Nephron (organoid): ENCODE data around the gene GATA1.
"Not testable (repeated sequence)": the region's sequence is repeated elsewhere in the genome, so short reads cannot be mapped to it uniquely, and the experiment has no call there.

Experiments
- H3K27ac Mint-ChIP-seq, 3 experiments: 2 replicates each; pipeline ENCODE4 v1.8.0; 2020; ENCODE audit warnings: mixed read lengths in 3 of 3, mild to moderate bottlenecking in 2 of 3, moderate library complexity in 1 of 3
- H3K27me3 Mint-ChIP-seq: 2 replicates; pipeline ENCODE4 v1.8.0; 2021; ENCODE audit warnings: low read depth, mild to moderate bottlenecking, moderate library complexity, mixed read lengths
- H3K36me3 Mint-ChIP-seq: 2 replicates; pipeline ENCODE4 v1.8.0; 2020; ENCODE audit warnings: low read depth, mixed read lengths
- H3K4me1 Mint-ChIP-seq: 2 replicates; pipeline ENCODE4 v1.8.0; 2020; ENCODE audit warnings: mixed read lengths
- H3K4me3 Mint-ChIP-seq, 3 experiments: 2 replicates each; pipeline ENCODE4 v1.8.0; 2020; ENCODE audit warnings: mild to moderate bottlenecking in 3 of 3, mixed read lengths in 3 of 3, moderate library complexity in 2 of 3
- H3K9me3 Mint-ChIP-seq: 2 replicates; pipeline ENCODE4 v1.8.0; 2020; ENCODE audit warnings: mixed read lengths
- TF ChIP-seq, protein P1 (sequence below), 3 experiments: fragments of 200-600 bp; sonication (generic); IDR thresholded peaks; one replicate each; pipeline ENCODE4 v1.5.0; 2021; ENCODE audit warnings: antibody characterized with exemption in 3 of 3; ENCODE audit not compliant: unreplicated experiment in 3 of 3

The GATA1 gene

DNA sequence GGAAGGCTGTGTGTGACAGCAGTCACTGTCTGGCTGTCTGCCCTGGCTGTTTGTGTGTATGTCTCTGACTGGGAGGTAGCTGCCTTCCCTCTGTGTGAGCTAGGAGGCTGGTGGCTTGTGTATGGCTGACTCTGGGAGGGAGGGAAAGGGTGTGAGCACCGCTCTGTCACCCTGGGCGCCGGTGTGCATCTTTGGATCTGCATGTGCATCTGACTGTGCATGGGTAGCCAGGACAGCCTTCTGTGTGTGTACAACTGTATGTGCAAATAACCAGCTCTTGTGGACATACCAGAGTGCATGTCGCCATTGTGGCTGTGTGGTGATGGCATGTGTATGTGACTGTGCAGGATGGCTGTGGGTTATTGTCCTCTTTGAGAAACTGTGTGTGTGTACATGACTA lies 32.5 kb downstream of the GATA1 start:
- Mint-ChIP-seq H3K4me1 (no peaks in the 10 kb centered on the region), H3K27ac (no peak overlapping the region), H3K9me3 (peaks cover 10% of the 10 kb centered on the region), H3K4me3 (no peak overlapping the region), H3K27me3 (no peaks in the 10 kb centered on the region), H3K36me3 (peaks cover 31% of the 10 kb centered on the region)
- TF ChIP-seq, protein P1, sequence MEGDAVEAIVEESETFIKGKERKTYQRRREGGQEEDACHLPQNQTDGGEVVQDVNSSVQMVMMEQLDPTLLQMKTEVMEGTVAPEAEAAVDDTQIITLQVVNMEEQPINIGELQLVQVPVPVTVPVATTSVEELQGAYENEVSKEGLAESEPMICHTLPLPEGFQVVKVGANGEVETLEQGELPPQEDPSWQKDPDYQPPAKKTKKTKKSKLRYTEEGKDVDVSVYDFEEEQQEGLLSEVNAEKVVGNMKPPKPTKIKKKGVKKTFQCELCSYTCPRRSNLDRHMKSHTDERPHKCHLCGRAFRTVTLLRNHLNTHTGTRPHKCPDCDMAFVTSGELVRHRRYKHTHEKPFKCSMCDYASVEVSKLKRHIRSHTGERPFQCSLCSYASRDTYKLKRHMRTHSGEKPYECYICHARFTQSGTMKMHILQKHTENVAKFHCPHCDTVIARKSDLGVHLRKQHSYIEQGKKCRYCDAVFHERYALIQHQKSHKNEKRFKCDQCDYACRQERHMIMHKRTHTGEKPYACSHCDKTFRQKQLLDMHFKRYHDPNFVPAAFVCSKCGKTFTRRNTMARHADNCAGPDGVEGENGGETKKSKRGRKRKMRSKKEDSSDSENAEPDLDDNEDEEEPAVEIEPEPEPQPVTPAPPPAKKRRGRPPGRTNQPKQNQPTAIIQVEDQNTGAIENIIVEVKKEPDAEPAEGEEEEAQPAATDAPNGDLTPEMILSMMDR (IDR thresholded peaks at IDR 0.05; ENCODE audit: unreplicated experiment in 3 of 3) = no peak

DNA sequence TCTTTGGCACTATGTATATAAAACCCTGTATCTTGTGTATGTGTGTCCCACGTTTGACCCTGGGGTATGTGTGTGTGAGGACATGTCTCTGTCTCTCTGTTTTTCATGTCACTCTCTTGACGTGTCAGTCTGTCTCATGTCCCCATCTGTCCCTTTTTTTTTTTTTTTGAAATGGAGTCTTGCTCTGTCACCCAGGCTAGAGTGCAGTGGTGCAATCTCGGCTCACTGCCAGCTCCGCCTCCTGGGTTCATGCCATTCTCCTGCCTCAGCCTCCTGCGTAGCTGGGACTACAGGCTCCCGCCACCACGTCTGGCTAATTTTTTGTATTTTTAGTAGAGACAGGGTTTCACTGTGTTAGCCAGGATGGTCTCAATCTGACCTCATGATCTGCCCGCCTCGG lies 33.0 kb downstream of the GATA1 start:
- not testable (repeated sequence) for H3K27ac Mint-ChIP-seq, H3K4me1 Mint-ChIP-seq, H3K4me3 Mint-ChIP-seq, H3K9me3 Mint-ChIP-seq, H3K27me3 Mint-ChIP-seq
- H3K36me3 Mint-ChIP-seq = peaks cover 32% of the 10 kb centered on the region

DNA sequence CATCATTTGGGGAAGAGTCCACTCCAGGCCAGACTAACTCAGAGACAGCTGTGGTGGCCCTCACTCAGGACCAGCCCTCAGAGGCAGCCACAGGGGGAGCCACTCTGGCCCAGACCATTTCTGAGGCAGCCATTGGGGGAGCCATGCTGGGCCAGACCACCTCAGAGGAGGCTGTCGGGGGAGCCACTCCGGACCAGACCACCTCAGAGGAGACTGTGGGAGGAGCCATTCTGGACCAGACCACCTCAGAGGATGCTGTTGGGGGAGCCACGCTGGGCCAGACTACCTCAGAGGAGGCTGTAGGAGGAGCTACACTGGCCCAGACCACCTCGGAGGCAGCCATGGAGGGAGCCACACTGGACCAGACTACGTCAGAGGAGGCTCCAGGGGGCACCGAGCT lies 36.7 kb downstream of the GATA1 start:
- Mint-ChIP-seq H3K27ac (no peak overlapping the region), H3K27me3 (peaks cover 3% of the 10 kb centered on the region), H3K9me3 (peaks cover 25% of the 10 kb centered on the region), H3K4me3 (no peak overlapping the region), H3K36me3 (peaks cover 52% of the 10 kb centered on the region), H3K4me1 (no peaks in the 10 kb centered on the region)
- TF ChIP-seq, protein P1 (IDR thresholded peaks at IDR 0.05; ENCODE audit: unreplicated experiment in 3 of 3) = no peak

DNA sequence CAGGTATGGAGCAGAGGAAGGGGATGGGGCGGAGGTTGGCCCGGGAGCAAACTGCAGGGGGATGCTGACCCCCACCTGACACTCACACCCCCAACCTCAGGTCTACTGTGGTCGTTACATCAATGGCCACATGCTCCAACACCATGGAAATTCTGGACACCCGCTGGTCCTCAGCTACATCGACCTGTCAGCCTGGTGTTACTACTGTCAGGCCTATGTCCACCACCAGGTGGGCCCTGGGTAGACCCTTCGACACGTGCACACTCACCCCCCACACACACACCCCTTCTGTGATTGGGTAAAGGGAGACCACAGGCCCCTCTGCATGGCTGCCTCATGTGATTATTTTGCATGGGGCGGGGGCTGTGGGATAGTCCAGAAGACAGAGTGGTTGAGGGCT lies 37.7 kb downstream of the GATA1 start:
- H3K36me3 Mint-ChIP-seq = peaks cover 57% of the 10 kb centered on the region
- peaks cover 31% of the 10 kb centered on the region for H3K9me3 Mint-ChIP-seq
- H3K27ac Mint-ChIP-seq = no peak overlapping the region
- TF ChIP-seq, protein P1 (IDR thresholded peaks at IDR 0.05; ENCODE audit: unreplicated experiment in 3 of 3) = no peak
- no peaks in the 10 kb centered on the region for H3K4me1 Mint-ChIP-seq
- H3K4me3 Mint-ChIP-seq = no peak overlapping the region
- peaks cover 8% of the 10 kb centered on the region for H3K27me3 Mint-ChIP-seq

DNA sequence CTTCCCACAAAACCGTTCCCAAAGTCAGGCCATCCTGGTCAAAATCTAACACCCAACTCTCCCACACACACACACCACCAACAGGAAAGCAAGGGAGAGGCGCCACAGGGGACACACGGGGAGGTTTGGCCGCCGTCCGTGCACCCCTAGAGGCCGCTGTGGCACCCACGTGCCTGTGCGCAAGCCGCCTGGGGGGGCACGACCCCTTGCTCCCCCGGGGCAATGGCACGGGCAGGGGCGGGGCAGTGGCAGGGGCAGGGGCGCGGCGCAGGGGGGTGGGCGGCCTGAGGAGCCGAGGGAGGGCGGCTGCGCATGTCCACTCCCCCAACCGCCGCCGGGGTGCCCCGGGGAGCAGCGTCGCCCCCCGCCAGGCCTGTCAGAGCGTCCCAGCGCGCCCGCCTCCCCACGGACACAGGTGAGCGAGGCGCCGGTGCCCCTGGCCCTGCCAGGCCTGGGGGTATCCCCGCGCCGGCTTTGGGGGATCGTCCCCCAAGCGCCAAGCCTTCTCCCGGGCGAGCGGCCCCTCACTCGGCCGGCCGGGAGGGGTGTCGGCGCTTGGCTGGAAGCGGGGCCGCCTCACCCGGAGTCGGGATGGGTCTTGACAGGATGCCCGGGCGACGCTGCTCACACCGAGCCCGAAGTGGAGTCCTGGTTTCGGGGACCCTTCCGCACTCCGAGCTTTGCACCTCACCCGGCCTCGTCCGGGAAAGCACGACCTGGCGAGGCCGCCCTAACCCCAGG lies 39.9 kb downstream of the GATA1 start, which contains the start of gene ERAS:
ERAS (plus strand) TSS at position 379 of the 741 bp plus-strand sequence. CDS start 2,611 bp downstream, outside the sequence.
- Mint-ChIP-seq H3K27me3 (peaks cover 24% of the 10 kb centered on the region), H3K27ac (no peak within 1 kb of the TSS), H3K36me3 (peaks cover 50% of the 10 kb centered on the region), H3K4me1 (no peaks in the 10 kb centered on the region), H3K4me3 (no peak within 1 kb of the TSS), H3K9me3 (peaks cover 36% of the 10 kb centered on the region)
- TF ChIP-seq, protein P1 (IDR thresholded peaks at IDR 0.05; ENCODE audit: unreplicated experiment in 3 of 3) = no peak

DNA sequence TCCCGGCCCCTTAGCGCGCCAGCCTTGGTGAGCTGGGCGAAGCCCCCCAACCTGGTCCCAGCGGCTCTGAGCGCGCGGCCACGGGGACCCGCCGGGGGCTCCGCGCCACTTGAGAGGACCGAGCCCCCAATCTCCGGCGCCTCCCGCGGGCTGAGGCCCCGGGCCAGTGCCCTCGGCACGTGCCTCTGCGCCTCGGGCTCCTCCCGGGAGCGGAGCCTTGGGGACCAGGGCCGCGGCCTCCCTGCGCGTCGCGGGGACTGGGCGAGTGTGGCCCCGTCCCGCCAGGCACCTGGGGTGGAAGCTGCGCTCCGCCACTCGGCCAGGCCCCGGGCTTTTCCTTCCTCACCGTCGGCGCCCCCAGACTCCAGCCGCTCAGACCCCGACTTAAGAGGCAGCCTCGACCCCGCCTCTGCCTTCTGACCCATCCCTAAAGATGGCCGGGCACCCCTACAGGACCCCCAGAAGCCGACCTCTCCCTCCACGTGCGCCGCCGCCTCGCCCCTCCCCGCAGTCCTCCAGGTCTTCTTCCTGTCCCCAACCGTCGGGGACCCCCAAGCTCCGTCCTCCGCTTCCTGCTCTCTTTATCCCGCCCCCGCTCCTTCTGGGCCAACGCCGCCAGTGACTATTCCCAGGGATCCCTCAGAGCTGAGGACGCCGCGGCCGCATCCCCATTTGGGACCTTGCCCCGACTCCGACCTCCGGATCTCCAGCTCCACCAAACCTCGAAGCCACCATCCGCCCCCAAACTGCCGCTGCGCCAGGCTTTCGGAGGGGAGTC lies 40.7 kb downstream of the GATA1 start:
- Mint-ChIP-seq H3K4me3 (no peak overlapping the region), H3K4me1 (no peaks in the 10 kb centered on the region), H3K9me3 (peaks cover 34% of the 10 kb centered on the region), H3K36me3 (peaks cover 47% of the 10 kb centered on the region), H3K27me3 (peaks cover 28% of the 10 kb centered on the region), H3K27ac (no peak overlapping the region)
- TF ChIP-seq, protein P1 (IDR thresholded peaks at IDR 0.05; ENCODE audit: unreplicated experiment in 3 of 3) = no peak
